SH-SY5Y (cell line): ENCODE results near the gene C5orf15.

Experiments used
- GATA2 ChIP-seq: IDR thresholded peaks from 2 replicates; pipeline ENCODE4 v1.6.1; 2011; ENCODE audit warnings: mild to moderate bottlenecking, low read depth, low read length
- GATA3 ChIP-seq: IDR thresholded peaks from 2 replicates; pipeline ENCODE4 v1.6.1; 2011; ENCODE audit warnings: low read depth, mild to moderate bottlenecking, low read length, moderate library complexity

DNA sequence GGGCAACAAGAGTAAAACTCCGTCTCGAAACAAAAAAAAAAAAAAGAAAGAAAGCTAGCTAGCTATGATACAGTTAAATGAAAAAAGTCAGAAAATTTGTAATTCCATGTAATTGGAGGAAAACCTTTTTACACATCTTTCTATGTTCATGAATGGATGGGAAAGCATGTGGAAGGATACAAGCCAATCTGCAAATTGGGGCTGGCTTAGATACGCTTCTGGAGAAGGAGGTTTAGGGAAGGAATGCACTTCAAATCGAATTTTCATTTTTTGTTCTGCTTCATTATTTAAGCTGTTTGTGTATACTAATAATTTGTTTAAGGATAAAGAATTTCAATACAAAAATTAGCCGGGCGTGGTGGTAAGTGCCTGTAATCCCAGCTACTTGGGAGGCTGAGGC is 29.6 kb upstream of the C5orf15 start:
- no peak for TF ChIP-seq GATA2
- no peak for TF ChIP-seq GATA3
